Adrenal gland (tissue), 12 donors: ENCODE measurements around the gene DPP10. TPM values are rescaled to one million over a fixed set of nuclear protein-coding genes. Genes with fewer than 3 reads are reported as not detected.

ENCODE experiments used
- DNase-seq, 7 donors: peaks; one replicate each; pipeline ENCODE4 v3.0.0-alpha.2; 2019 to 2020
- H3K27ac ChIP-seq, 5 donors: fragments of 200-600 bp; sonication (generic) in 4 of 5; 1 replicate in 3 of 5; 2 replicates in 2 of 5; pipeline versions ENCODE4 v1.5.1 to v1.8.0; 2016 to 2020; ENCODE audit warnings: mild to moderate bottlenecking in 1 of 5
- H3K27me3 ChIP-seq: fragments of 200-600 bp; 2 replicates; pipeline ENCODE4 v1.8.0; 2021
- H3K36me3 ChIP-seq, 2 donors: fragments of 200-600 bp; replicated peaks in 1 of 2; 1 replicate in 1 of 2; 2 replicates in 1 of 2; pipeline versions ENCODE4 v1.5.1 to v1.8.0; 2018 to 2022
- H3K4me1 ChIP-seq, 2 donors: fragments of 200-600 bp; replicated peaks in 1 of 2; 1 replicate in 1 of 2; 2 replicates in 1 of 2; pipeline versions ENCODE4 v1.5.1 to v1.8.0; 2018 to 2021
- H3K4me3 ChIP-seq, 4 donors: fragments of 200-600 bp; sonication (generic) in 3 of 4; one replicate each; pipeline ENCODE4 v1.5.1; 2016 to 2018
- H3K9me3 ChIP-seq, 3 donors: fragments of 200-600 bp; sonication (generic) in 1 of 3; replicated peaks in 1 of 3; 1 replicate in 2 of 3; 2 replicates in 1 of 3; pipeline versions ENCODE4 v1.5.1 to v1.8.0; 2016 to 2021
- POLR2A ChIP-seq, 2 donors: fragments of 450-650 bp; IDR thresholded peaks; one replicate each; pipeline ENCODE4 v1.6.1; 2017; ENCODE audit warnings: antibody characterized with exemption in 2 of 2, mild to moderate bottlenecking in 2 of 2, moderate library complexity in 1 of 2
- WGBS, 4 donors: extraction: QIAGEN DNeasy Blood & Tissue Kit in 2 of 4; methylation state at CpG; one replicate each; pipeline versions ENCODE4 v1.1.5 to v1.1.7; 2013 to 2017; 5-methylcytosine and 5-hydroxymethylcytosine counted together
- intact Hi-C, 2 donors: fragments of 100-400 bp; cut with DNase I; formaldehyde crosslinking; loops; one replicate each; pipeline versions ENCODE4 v1.14.1 to v1.15.0; 2022 to 2023
- polyA plus RNA-seq, 3 donors: library from polyadenylated mRNA; stranded (reverse); fragments of 200-250 nt in 2 of 3; fragments of 350-450 nt in 1 of 3; fragmentation: Illumina TruSeq in 1 of 3; extraction: RNeasy Lipid Tissue Mini Kit (QIAGEN cat#74804) in 1 of 3; gene quantifications; one replicate each; pipeline ENCODE4 v1.2.3, GENCODE V29; 2013 to 2014
- total RNA-seq, 9 donors: library from RNA; depleted of rRNA in 4 of 9; stranded (reverse); fragments of >200 nt in 4 of 9; fragments of 120-200 nt in 1 of 9; fragmentation: NEBNext Ultra II Directional in 1 of 9; extraction: Animal tissue kit (Norgen Biotek cat#: 25700) in 1 of 9; gene quantifications; one replicate each; pipeline versions ENCODE4 v1.1.0 to v1.2.4, GENCODE V29; 2013 to 2023
- TF ChIP-seq, protein P1 (sequence below), 6 experiments: fragments of 450-650 bp in 4 of 6; fragments of 200-600 bp in 2 of 6; sonication (generic) in 1 of 6; IDR thresholded peaks; 1 replicate in 5 of 6; 2 replicates in 1 of 6; pipeline versions ENCODE4 v1.5.1 to v1.8.0; 2016 to 2021; ENCODE audit warnings: antibody characterized with exemption in 6 of 6, mild to moderate bottlenecking in 2 of 6, moderate library complexity in 1 of 6
- donor health status: healthy with polysubstance abuse.
- donor health status: Bipolar disorder and iron deficiency.
- donor health status: DM: yes; HTN: yes; CAD: no.
- donor health status: DM: no; HTN: no; CAD: no.
- donor health status: DM: no; HTN: no; CAD: no.
- donor health status: DM: yes; HTN: yes; CAD: no.

The DPP10 gene
- total and polyA plus RNA-seq, 12 donors = 5.2 to 257 (median 32.0) TPM

DNA sequence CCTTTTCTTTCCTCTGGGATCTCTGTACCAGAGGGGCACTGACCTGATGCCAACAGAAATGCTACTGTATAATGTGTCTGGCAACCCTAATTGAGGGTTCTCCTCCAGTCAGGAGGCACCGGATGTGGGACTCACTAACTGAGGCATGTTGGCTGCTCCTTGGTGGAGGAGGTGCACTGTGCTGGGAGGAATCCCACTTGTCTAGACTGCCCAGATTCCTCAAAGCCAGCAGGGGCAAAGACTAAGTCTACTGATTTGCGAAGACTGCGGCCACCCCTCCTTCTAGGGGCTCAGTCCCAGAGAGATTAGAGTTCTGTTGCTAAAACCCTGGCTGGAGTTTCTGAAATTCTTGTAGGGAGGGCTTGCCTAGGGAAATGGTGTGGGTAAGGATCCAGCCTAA is 1192.1 kb downstream of the DPP10 start:
- intact Hi-C loops = no loop called here
- no peaks in the 10 kb centered on the region for H3K27me3 ChIP-seq
- 89 to 100% (median 96%) methylated on average over 3 of the region's 3 CpGs for WGBS, 4 donors
- H3K36me3 ChIP-seq = no peaks in the 10 kb centered on the region
- no peak overlapping the region for H3K4me3 ChIP-seq
- no peaks in the 10 kb centered on the region for H3K4me1 ChIP-seq
- H3K27ac ChIP-seq = no peak overlapping the region
- no peak for DNase-seq
- TF ChIP-seq, protein P1, sequence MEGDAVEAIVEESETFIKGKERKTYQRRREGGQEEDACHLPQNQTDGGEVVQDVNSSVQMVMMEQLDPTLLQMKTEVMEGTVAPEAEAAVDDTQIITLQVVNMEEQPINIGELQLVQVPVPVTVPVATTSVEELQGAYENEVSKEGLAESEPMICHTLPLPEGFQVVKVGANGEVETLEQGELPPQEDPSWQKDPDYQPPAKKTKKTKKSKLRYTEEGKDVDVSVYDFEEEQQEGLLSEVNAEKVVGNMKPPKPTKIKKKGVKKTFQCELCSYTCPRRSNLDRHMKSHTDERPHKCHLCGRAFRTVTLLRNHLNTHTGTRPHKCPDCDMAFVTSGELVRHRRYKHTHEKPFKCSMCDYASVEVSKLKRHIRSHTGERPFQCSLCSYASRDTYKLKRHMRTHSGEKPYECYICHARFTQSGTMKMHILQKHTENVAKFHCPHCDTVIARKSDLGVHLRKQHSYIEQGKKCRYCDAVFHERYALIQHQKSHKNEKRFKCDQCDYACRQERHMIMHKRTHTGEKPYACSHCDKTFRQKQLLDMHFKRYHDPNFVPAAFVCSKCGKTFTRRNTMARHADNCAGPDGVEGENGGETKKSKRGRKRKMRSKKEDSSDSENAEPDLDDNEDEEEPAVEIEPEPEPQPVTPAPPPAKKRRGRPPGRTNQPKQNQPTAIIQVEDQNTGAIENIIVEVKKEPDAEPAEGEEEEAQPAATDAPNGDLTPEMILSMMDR (IDR thresholded peaks at IDR 0.05) = no peak
- TF ChIP-seq POLR2A (IDR thresholded peaks at IDR 0.05) = no peak
- H3K9me3 ChIP-seq = no peaks in the 10 kb centered on the region

DNA sequence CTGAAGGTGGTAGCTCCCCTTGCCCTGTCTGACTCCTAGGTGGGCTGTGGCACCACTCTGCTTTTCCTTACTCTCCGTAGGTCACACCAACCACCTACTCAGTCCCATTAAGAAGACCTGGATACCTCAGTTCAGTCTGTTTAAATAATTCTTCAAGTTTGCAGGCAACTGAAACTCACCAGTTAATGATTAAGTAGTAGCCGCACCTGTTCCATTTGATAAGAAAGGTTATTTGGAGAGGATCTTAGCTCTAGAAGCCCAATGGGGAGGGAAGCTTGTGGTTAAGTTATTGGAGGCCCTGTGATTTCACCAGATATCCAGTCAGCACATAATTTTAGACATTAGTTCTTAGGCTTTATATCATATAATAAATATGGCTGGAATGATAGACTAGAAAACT is 1193.0 kb downstream of the DPP10 start:
- no peak overlapping the region for H3K4me3 ChIP-seq
- no peak overlapping the region for H3K27ac ChIP-seq
- no peak for DNase-seq
- no peaks in the 10 kb centered on the region for H3K9me3 ChIP-seq
- intact Hi-C loops = no loop called here
- no peaks in the 10 kb centered on the region for H3K36me3 ChIP-seq
- TF ChIP-seq POLR2A (IDR thresholded peaks at IDR 0.05) = no peak
- TF ChIP-seq, protein P1 (IDR thresholded peaks at IDR 0.05) = no peak
- no peaks in the 10 kb centered on the region for H3K27me3 ChIP-seq
- WGBS, 4 donors = 88 to 93% (median 92%) methylated on average over 2 of the region's 2 CpGs
- no peaks in the 10 kb centered on the region for H3K4me1 ChIP-seq

DNA sequence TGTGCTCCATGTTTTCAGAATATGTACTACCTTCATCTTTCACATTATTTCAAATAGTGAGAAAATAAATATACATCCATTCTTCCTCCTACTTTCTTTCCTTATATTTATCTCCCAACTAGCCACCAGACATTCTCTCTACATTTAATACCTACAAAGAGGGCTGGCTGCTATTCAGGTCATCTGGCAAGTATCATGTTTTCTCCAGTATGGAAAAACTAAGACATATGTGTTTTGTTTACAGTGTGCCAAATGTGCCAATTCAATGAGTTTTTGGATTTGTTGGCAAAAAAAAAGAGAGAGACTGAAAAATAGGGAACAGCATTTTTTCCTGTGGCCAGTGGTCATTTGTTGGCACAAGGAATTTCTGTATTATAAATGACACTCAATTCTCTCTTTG is 1207.3 kb downstream of the DPP10 start:
- Histone ChIP-seq H3K36me3 (no peaks in the 10 kb centered on the region), H3K9me3 (no peaks in the 10 kb centered on the region), H3K4me3 (no peak overlapping the region), H3K27ac (no peak overlapping the region), H3K27me3 (no peaks in the 10 kb centered on the region), H3K4me1 (no peaks in the 10 kb centered on the region)
- TF ChIP-seq POLR2A (IDR thresholded peaks at IDR 0.05) = no peak
- TF ChIP-seq, protein P1 (IDR thresholded peaks at IDR 0.05) = no peak
- no peak for DNase-seq
- intact Hi-C loops = no loop called here

DNA sequence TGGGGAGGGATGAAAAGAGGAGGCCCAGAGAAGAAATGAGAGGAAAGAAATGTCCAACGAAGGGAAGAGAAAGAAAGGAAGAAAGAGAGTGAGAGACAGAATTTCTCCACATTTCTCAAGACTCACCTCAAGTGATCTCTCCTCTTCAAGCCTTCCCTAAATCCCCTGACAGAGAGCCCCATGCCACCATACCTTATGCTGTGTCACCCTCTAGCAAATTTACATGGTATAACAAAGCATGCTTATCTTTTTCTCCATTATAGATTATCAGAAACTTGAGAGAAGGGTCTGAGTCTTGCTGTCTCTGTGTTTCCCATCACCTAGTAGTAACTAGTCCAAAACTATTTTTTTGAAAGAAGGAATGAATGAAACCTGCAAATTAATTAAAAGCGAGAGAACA is 1208.4 kb downstream of the DPP10 start:
- Histone ChIP-seq H3K9me3 (no peaks in the 10 kb centered on the region), H3K27ac (no peak overlapping the region), H3K4me1 (no peaks in the 10 kb centered on the region), H3K36me3 (no peaks in the 10 kb centered on the region), H3K27me3 (no peaks in the 10 kb centered on the region), H3K4me3 (no peak overlapping the region)
- no peak for DNase-seq
- TF ChIP-seq, protein P1 (IDR thresholded peaks at IDR 0.05) = no peak
- no peak for TF ChIP-seq POLR2A (IDR thresholded peaks at IDR 0.05)
- 76 to 91% (median 83%) methylated on average over 2 of the region's 2 CpGs for WGBS, 4 donors
- intact Hi-C loops = no loop called here
